Keratinocyte (primary cell): ENCODE results near the gene MFSD6.

Source experiments
- EZH2 ChIP-seq: IDR thresholded peaks from one replicate; pipeline ENCODE4 v1.6.1; 2012; ENCODE audit warnings: inconsistent platforms, mild to moderate bottlenecking, low read length, moderate library complexity
- TF ChIP-seq, protein P1 (sequence below), 3 experiments: IDR thresholded peaks in 1 of 3; conservative IDR thresholded peaks in 1 of 3; optimal IDR thresholded peaks in 1 of 3; 2 replicates in 2 of 3; 3 replicates in 1 of 3; pipeline versions ENCODE3 to v1.5.1; 2011; ENCODE audit warnings: low read length in 3 of 3, mild to moderate bottlenecking in 3 of 3, moderate library complexity in 2 of 3, control low read depth in 1 of 3, inconsistent platforms in 1 of 3; ENCODE audit not compliant: insufficient read depth in 2 of 3; ENCODE audit errors: extremely low read depth in 1 of 3

DNA sequence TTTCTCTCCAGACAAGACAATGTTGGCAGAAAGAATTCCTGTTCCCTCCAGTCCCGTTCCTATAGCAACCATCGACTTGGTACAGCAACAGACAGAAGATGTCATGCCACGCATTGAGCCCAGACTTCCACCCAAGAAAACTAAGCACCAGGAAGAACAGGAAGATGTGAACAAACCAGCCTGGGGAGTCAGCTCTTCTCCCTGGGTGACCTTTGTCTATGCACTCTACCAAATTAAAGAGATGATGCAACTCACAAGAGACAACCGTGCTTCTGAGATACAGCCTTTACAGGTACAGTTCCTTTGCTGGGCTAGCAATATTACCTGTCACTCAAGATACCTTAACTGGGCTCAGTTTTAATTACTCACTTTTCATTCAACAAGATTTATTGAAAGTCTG is 89.3 kb downstream of the MFSD6 start:
- TF ChIP-seq, protein P1, sequence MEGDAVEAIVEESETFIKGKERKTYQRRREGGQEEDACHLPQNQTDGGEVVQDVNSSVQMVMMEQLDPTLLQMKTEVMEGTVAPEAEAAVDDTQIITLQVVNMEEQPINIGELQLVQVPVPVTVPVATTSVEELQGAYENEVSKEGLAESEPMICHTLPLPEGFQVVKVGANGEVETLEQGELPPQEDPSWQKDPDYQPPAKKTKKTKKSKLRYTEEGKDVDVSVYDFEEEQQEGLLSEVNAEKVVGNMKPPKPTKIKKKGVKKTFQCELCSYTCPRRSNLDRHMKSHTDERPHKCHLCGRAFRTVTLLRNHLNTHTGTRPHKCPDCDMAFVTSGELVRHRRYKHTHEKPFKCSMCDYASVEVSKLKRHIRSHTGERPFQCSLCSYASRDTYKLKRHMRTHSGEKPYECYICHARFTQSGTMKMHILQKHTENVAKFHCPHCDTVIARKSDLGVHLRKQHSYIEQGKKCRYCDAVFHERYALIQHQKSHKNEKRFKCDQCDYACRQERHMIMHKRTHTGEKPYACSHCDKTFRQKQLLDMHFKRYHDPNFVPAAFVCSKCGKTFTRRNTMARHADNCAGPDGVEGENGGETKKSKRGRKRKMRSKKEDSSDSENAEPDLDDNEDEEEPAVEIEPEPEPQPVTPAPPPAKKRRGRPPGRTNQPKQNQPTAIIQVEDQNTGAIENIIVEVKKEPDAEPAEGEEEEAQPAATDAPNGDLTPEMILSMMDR (optimal IDR thresholded peaks at IDR 0.05 in 1 of 3, IDR thresholded peaks at IDR 0.05 in 1 of 3, conservative IDR thresholded peaks at IDR 0.05 in 1 of 3; ENCODE audit: extremely low read depth in 1 of 3, insufficient read depth in 2 of 3, low read length in 3 of 3): no peak
- no peak for TF ChIP-seq EZH2
